EL (cell line): ENCODE results near the gene RALB.

Experiments used
- DNase-seq: peaks from one replicate; pipeline ENCODE4 v3.0.0-alpha.2; 2016

Gene RALB

GRCh38 chr2:120252225-120253020, at the start of gene RALB:
RALB (plus strand) TSS chr2:120252852; CDS start chr2:120278665, 25,813 bp downstream.
- DNase-seq: peak; percentile 99

DNA sequence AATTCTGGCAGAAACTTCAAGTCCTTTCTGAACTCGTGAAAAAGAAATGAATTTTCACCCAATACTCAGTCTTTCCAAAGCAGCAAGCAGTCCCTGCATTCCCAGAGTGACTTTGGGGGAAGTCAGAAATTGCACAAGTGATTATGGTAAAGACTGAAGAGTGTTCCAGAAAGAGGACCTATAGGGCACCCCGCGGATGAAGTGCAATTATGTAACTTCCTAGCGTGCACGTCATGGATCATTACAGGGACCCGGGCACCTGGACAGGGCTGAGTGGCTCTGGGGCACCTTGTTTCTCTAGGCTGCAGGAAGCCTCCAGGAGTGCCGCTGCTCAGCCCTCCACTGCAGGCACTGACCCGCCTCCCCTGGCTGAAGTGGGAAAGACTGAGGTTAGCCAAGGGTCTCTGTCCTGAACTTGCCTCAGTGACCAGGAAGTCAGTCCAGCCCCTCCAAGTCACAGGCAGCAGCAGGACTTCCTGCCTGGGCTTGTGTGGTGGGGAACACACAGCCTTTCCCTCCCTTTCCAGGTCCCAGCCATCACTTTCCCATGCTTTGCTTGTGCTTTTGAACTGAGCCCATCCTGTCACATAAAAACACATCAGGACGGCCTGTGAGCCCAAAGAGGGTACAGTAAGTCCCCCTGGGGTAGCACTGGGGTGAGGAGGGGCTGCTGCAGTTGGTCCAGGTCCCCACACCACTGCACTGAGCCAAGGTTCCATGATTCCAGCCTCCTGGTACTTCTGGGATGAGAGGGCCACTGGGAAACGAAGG, 49.2 kb upstream of the RALB start:
- DNase-seq: no peak

DNA sequence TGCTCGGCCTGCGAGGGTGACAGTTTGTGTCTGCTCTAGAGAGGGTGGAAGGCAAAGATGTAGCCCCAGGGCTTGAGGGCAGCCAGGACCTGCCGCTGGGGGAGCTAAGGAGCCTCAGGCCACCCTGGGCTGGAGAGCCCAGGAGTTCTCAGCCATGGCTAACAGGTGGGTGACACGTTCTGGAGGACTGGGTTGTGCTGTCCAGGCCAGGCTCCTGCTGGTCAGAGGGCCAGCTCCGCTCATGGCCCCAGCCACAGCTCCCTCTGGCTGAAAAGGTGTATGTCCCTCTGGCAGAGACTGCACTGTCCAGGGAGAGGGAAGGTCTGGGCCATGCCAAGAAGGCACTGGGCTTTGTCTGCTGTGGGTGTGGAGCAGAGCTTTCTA, 48.6 kb upstream of the RALB start:
- no peak for DNase-seq

DNA sequence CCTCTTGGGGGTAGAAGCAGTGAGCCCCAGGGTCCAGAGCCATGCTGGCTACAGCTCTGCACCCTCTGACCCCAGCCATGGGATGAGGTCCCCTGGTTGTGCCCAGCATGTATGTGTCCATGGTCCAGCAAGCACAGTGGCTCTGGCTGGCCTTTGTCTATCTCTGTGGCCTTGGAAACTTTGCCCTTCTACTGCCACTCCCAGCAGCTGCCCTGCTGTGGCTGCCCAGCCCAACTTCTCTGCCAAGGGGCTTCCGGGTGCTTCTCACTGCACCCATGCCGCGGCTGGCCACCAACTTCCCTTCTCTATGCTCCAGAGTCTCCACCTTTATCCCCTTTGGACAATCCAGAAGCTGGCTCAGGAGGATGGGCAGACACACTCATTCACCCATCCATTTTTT, 48.2 kb upstream of the RALB start:
- no peak for DNase-seq

DNA sequence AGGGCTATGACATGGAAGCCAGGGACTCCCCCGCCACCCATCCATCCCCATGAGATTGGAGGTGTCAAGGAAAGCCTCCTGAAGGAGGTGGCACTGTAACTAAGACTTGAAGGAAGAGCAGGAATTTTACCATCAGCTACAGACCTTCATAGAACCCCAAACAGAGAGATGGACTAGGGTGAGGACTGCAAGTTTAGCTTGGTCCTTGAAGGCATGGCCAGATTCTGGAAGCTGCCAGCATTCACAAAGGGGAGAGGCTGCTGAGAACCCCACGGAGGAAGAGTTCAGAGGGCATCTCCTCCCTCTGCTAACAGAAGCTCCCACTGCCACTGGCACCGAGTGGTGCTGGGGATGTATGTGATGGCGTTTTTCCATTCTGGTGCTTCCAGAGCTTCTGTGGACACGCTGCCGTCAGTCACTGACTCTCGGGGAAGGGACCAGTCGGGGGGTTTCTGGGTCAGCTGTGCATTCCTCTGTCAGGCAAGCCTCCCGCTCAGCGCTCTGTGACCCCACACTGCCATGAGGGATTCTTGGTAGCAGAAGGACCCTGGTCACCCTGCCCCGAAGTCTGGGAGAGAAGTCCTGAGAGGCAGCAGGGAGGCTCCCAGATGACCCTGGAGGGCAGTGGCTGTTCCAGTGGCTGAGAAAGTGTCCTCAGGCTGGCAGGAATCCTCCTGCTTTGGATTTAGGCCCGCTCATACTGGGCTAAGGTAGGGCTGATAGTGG, 47.5 kb upstream of the RALB start:
- DNase-seq: no peak

- DNase-seq: peak; percentile 25
Observed at GRCh38 chr2:120206022-120206581, 46.5 kb upstream of the RALB start.

DNA sequence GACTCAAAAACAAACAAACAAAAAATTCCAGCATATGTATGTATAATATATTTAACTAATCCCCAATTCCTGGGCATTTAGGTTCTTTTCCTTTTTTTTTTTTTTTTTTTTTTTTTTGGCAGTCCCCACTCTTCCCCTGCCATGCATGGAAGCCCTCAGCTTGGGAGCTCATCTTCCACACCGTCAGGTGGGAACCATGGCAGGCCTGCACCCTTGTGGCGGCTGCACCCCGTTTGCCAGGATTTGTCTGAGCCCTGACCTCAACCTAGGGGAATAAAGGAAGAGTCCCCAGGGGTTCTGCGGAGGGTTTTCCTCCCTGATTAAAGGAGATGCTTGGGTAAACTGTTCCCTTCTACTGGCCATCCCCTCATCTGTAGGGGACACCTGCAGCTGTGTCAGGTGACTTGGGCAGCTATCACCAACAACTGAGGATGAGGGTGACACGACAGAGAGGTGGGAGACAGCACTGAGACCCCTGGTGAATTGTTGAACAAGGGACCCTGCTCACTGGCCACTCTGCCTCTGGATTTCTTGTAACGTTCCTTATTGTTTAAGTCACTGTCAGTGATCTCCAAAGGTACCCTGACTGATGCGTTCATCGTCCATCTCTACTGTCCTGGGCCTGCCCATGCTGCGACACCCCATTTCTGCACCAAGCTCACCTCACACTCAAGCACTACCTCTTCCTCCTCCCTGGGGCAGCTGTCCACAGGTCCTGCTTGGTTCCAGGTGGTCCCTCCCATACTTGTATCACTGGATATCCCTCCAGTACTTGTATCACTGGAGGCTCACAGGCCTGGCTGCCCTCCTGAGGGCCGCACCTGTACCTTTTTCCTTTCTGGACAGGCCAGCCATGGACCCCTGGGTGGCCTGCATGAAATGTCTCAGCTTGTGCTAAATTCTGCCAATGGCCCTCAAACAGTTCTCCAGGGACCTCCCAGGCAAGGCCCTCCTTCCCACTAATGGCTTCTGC, 44.0 kb upstream of the RALB start:
- no peak for DNase-seq

DNA sequence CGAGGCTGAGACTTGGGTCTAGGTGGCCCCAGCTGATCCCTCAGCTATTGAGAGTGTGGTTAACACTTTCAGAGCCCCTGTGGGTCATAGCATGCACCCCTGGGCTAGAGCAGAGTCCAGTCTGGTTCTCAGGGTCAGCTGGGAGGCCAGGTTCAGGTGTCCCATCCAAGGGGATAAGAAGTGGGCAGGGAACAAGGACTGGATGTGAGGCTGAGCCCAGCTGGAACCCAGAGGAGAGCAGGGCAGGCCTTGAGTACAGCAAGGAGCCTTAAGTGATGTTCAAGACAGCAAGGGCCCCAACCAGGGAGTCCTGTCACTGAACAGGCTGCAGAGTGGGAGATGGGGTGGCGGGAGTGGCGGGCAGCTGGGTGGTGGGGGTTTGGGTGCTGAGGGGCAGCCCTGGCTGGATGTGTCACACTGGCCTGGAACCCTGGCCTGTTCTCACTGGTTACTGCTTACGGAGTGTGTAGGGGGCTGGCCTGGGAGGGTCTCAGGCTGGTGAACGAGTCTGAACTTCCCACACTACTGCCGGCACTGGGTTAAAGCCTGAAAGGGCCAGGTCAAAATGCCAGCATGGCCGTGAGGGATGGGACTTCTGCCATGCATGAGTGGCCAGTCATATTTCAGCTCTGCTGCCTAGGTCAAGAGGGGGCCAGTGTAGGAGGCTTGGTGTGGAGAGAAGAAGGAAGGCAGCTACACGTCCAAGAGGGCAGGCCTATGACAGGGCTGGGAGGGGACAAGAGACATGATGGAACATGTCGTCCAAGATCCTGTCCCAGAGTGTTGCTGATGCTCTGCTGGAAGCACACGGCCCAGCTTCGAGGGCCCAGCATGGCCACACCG, 43.0 kb upstream of the RALB start:
- DNase-seq: no peak

GRCh38 chr2:120210270-120210693, 42.4 kb upstream of the RALB start:
- DNase-seq: no peak

GRCh38 chr2:120218181-120218580, 34.5 kb upstream of the RALB start:
- no peak for DNase-seq

GRCh38 chr2:120219291-120219690, 33.4 kb upstream of the RALB start:
- no peak for DNase-seq

DNA sequence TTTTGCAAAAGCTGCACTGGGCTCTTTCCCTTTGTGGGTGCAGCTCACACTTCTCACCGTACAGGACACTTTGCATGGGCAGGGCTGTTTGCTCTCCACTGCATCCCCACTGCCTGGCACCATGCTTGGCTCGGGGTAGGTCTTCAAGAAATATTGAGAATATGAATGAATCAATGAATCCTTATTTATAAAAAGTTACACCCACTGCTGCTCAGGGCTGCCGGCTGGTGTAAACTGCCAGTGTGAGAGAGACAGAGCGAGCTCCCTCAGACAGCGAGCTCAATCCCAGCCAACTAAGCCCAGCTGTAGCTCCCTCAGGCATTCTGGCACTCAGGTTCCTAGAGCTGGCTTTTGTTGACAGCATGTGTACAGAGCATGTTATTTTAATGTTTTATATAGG, 32.9 kb upstream of the RALB start:
- DNase-seq: no peak

DNA sequence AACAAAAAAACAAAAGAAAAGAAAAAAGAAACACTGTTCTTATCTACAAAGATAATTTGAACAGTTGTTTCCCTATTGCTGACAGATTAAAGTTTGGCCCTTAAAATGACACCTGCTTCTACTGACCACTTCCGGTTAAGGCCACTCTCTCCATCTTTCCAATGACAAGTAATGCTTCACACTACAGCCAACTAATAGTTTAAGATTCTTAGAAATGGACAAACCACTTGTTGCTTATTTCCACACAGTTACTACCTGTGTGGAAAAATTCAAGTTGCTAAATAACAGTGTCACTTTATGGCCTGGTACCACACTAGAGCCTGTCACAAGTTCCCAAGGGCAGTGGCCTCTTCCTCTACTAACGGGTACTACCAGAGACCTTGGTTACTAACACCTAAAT, 31.9 kb upstream of the RALB start:
- DNase-seq: no peak

- no peak for DNase-seq
Observed at GRCh38 chr2:120221616-120222015, 31.0 kb upstream of the RALB start.

- DNase-seq: no peak
Observed at GRCh38 chr2:120222186-120223033, 30.2 kb upstream of the RALB start.

GRCh38 chr2:120223034-120223912, 29.4 kb upstream of the RALB start, which contains the start of gene TMEM185B:
TMEM185B (minus strand) TSS chr2:120223400; CDS start chr2:120222976, 424 bp downstream.
- DNase-seq: peak; percentile 83

DNA sequence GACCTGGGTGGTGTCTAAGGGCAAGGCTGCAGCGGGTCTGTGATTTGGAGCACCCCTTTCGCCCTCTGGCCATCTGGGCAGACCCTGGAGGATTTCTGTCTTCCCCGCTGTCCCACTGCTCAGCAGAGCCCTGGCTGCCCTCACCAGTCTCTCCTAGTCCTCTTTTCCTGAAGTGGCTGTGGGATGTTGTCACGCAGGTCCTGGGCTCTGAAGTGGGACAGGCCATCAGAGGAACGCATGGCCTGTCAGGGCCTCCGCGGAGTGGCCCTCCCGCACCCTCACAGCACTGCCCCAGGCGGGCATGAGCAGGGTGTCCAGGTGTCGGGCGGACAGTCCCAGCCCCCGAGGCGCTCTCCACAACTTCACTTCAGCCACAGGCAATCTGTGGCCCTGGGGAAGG, 28.4 kb upstream of the RALB start:
- DNase-seq: no peak

DNA sequence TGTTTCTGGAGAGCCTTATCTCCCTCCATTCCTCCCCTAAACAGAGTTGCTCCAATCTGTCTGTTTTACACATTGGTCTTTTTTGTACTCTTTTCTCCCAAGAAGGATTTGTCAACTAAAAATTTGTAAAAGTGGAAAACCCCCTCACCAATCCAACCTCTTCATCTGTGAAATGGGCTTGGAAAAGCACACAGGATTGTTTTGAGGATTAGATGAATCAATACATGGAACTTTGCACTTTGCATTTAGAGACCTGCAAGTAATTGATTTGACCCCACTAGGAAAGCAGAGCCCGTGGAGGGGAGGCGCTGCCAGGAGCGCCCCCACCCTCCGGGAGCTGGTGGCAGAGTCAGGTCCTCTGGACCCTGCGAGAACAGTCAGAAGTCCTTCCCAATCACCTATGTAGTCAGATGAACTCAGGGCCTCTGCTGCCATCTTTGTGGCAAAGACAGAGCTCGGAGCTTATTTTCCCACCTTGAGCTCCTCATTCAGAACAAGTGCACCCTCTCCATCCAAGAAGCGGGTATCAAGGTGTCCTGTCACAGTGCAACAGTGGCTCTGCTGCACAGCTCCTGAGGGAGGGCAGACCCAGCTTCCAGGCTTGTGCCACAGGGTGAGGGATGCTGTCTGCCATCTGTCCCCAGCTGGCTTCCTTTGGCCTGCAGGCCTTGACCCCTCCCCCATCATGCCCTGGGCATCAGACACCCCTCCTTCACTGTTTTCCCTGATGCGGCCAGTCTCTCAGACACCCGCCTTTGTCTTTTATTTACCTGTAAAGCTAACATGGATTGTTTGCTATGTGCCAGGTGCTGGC, 27.7 kb upstream of the RALB start:
- no peak for DNase-seq
